SU-DHL-6 (cell line): ENCODE data around the gene MARCHF10.

Experiments used
- H2AFZ ChIP-seq: fragments of 200-600 bp; sonication (generic); 2 replicates; pipeline ENCODE4 v1.6.1; 2014; ENCODE audit warnings: low read depth, mild to moderate bottlenecking, moderate library complexity, mixed read lengths, antibody characterized with exemption, low read length; ENCODE audit not compliant: severe bottlenecking
- H3F3A ChIP-seq: fragments of 200-600 bp; shearing (Covaris generic); 2 replicates; pipeline ENCODE4 v1.6.0; 2016; ENCODE audit warnings: antibody characterized with exemption, mild to moderate bottlenecking; ENCODE audit not compliant: insufficient read depth
- H3K27ac ChIP-seq: fragments of 200-600 bp; sonication (generic); 2 replicates; pipeline ENCODE4 v1.5.1; 2016; ENCODE audit warnings: low read depth, mild to moderate bottlenecking, low read length, moderate library complexity, mixed read lengths
- H3K27me3 ChIP-seq: fragments of 200-600 bp; sonication (generic), shearing (Covaris generic); 2 replicates; pipeline ENCODE4 v1.6.0; 2014; ENCODE audit warnings: mild to moderate bottlenecking, low read length
- H3K36me3 ChIP-seq: fragments of 200-600 bp; sonication (generic); 2 replicates; pipeline ENCODE4 v1.6.1; 2014; ENCODE audit warnings: mild to moderate bottlenecking, low read length, mixed read lengths
- H3K4me2 ChIP-seq: fragments of 300-600, 200-600 bp; shearing (Covaris generic), sonication (generic); 2 replicates; pipeline ENCODE4 v1.6.0; 2014; ENCODE audit warnings: low read length, low read depth, mild to moderate bottlenecking; ENCODE audit not compliant: poor library complexity, severe bottlenecking
- H3K4me3 ChIP-seq: fragments of 200-600 bp; sonication (generic); 2 replicates; pipeline ENCODE4 v1.5.1; 2014; ENCODE audit warnings: antibody characterized with exemption, low read length, mild to moderate bottlenecking, mixed read lengths; ENCODE audit not compliant: insufficient read depth, poor library complexity, severe bottlenecking
- H3K79me2 ChIP-seq: fragments of 200-600 bp; sonication (generic); 2 replicates; pipeline ENCODE4 v1.6.1; 2014; ENCODE audit warnings: mild to moderate bottlenecking, low read length, moderate library complexity; ENCODE audit not compliant: insufficient read depth
- H3K9ac ChIP-seq: fragments of 200-600 bp; sonication (generic); 2 replicates; pipeline ENCODE4 v1.7.0; 2014; ENCODE audit warnings: mild to moderate bottlenecking, low read length
- H3K9me2 ChIP-seq: fragments of 200-600 bp; sonication (generic); replicated peaks from 2 replicates; pipeline ENCODE4 v1.6.1; 2014; ENCODE audit warnings: low read length; ENCODE audit not compliant: insufficient read depth
- H3K9me3 ChIP-seq: fragments of 200-600 bp; sonication (generic); 2 replicates; pipeline ENCODE4 v1.6.1; 2014; ENCODE audit warnings: low read length, mixed read lengths; ENCODE audit not compliant: insufficient read depth
- H4K20me1 ChIP-seq: fragments of 200-600 bp; sonication (generic); 2 replicates; pipeline ENCODE4 v1.6.1; 2014; ENCODE audit warnings: low read depth, mild to moderate bottlenecking, antibody characterized with exemption, low read length, moderate library complexity, mixed read lengths
- CTCF ChIP-seq: fragments of 200-600 bp; sonication (generic); IDR thresholded peaks from one replicate; pipeline ENCODE4 v1.5.1; 2017; ENCODE audit warnings: antibody characterized with exemption, mild to moderate bottlenecking, low read length, moderate library complexity; ENCODE audit not compliant: insufficient read depth, poor library complexity, severe bottlenecking
- EZH2phosphoT487 ChIP-seq: fragments of 200-600 bp; sonication (generic), shearing (Covaris generic); conservative IDR thresholded peaks from 2 replicates; pipeline ENCODE4 v1.6.1; 2018; ENCODE audit warnings: mild to moderate bottlenecking, antibody characterized with exemption, low read length, moderate library complexity, mixed read lengths

MARCHF10 gene

GRCh38 chr17:62797959-62798358 is 10.2 kb downstream of the MARCHF10 start:
- Histone ChIP-seq H3K9me3 (no peaks in the 10 kb centered on the region), H3K9ac (no peak overlapping the region)

GRCh38 chr17:62796291-62796690 is 11.8 kb downstream of the MARCHF10 start:
- Histone ChIP-seq H3K9me3 (no peaks in the 10 kb centered on the region), H2AFZ (no peak overlapping the region), H3K27me3 (no peaks in the 10 kb centered on the region)

More at GRCh38 chr17:62797959-62798358, 10.2 kb downstream of the MARCHF10 start:
- no peak overlapping the region for H3K4me2 ChIP-seq
- TF ChIP-seq EZH2phosphoT487: no peak
- TF ChIP-seq CTCF: no peak
- H3K27me3 ChIP-seq: no peaks in the 10 kb centered on the region
- H4K20me1 ChIP-seq: no peaks in the 10 kb centered on the region
- H3K27ac ChIP-seq: no peak overlapping the region
- no peaks in the 10 kb centered on the region for H3K79me2 ChIP-seq
- H3K9me2 ChIP-seq: no peaks in the 10 kb centered on the region
- H3K4me3 ChIP-seq: no peak overlapping the region
- H3F3A ChIP-seq: no peaks in the 10 kb centered on the region
- no peak overlapping the region for H2AFZ ChIP-seq
- no peaks in the 10 kb centered on the region for H3K36me3 ChIP-seq

GRCh38 chr17:62794666-62794971 is 13.5 kb downstream of the MARCHF10 start:
- Histone ChIP-seq H3K79me2 (no peaks in the 10 kb centered on the region), H3K9ac (no peak overlapping the region), H3K27ac (no peak overlapping the region), H3K9me3 (no peaks in the 10 kb centered on the region), H3F3A (no peaks in the 10 kb centered on the region), H3K36me3 (no peaks in the 10 kb centered on the region), H2AFZ (no peak overlapping the region), H3K4me2 (no peak overlapping the region), H3K9me2 (no peaks in the 10 kb centered on the region), H3K4me3 (no peak overlapping the region), H4K20me1 (no peaks in the 10 kb centered on the region), H3K27me3 (no peaks in the 10 kb centered on the region)
- TF ChIP-seq CTCF (no peak), EZH2phosphoT487 (no peak)

More at GRCh38 chr17:62796291-62796690, 11.8 kb downstream of the MARCHF10 start:
- no peaks in the 10 kb centered on the region for H4K20me1 ChIP-seq
- H3K79me2 ChIP-seq: no peaks in the 10 kb centered on the region
- no peak overlapping the region for H3K27ac ChIP-seq
- TF ChIP-seq EZH2phosphoT487 (no peak), CTCF (no peak)
- H3K9ac ChIP-seq: no peak overlapping the region
- no peak overlapping the region for H3K4me2 ChIP-seq
- no peaks in the 10 kb centered on the region for H3K9me2 ChIP-seq
- no peaks in the 10 kb centered on the region for H3K36me3 ChIP-seq
- no peak overlapping the region for H3K4me3 ChIP-seq
- no peaks in the 10 kb centered on the region for H3F3A ChIP-seq
